NCI-H2107 (cell line): Measurements from ENCODE around the gene CHST1.

Experiments used
- DNase-seq: peaks from one replicate; lab custom pipeline; 2025; lab: John Stamatoyannopoulos, UW

Gene CHST1

GRCh38 chr11:45674481-45675190 is 9.2 kb upstream of the CHST1 start:
- no peak for DNase-seq

DNA sequence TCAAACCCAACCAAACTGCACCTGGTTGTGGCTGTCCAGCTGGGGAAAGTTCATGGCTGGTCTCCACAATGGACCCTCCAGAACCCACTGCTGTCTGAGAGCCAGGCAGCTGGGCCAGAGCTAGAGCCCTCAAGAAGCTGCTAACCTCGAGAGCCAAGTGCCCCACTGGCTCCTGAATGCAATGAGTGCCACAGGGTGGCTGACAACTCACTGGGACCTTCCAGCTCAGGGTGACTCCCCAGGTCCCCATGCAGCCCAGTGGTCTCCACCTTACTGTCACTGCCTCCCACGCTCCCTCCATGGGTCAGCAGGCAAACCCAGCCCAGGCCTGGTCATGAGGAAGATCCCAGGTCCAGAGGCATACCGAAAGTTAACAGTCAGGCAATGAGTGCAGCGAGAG is 8.0 kb upstream of the CHST1 start:
- no peak for DNase-seq

- DNase-seq, result no peak
These were observed 7.2 kb upstream of the CHST1 start for GRCh38 chr11:45672593-45672992.

DNA sequence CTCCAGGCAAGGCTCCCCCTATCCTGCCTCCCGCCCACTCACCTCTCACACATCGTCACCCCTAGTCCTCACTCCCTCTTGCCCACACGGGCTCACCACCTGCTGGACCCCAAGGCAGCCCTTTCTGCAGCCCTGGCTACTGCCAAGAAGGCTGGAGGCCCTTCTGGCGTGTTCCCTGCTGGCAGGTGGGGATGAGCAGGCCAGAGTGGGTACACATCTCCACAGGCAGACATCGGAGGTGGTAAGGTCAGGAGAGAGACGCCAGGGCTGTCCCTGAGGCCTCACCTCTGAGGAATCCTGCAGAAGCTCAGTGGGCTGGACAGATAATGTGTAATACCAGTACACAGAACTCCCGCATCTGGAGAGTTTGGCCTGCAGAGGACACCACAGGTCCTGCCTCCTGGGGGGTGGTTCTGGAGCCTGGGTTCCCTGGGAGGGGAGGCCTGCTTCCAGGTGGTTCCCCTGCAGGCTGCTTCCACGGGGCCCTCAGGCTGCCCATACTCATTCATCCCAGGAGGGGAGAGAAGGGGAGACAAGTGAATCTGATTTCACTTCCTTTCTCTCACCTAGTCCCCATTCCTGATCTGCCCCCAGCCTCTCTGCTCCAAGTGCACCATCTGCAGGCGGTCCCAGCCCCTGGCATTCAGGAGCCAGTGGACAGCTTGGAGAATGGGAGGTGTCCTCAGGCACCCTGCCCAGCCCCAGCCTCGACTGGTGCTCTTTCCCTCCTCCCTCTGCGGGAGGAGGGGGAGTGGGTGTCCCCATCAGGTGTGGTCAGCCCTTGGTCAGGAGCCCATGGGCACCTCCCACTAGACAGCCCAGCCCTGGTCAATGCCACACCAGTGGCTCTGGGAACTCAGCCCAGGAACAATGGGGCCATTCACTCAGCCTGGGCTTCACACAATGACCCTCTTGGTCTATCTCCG is 6.1 kb upstream of the CHST1 start:
- DNase-seq, result no peak

GRCh38 chr11:45670386-45671135 is 5.1 kb upstream of the CHST1 start:
- no peak for DNase-seq

DNA sequence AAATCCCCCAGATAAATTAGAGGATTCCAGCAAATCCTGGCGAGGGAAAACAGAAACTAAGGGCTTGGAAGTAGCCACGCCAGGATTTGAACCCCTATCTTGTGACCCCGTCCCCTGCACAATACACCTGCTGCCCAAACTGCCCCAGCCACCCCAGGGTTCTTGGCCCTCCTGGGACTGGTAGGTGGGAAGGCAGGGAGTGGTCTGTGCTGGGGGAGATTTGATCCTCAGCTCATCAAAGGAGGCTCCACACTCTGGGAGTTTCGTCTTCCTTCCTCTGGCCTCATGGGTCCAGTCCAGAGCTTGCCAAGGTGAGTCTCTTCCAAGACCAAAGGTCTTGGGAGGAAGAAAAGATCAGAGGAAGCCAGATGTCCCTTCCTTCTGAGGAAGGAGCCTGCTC is 4.5 kb upstream of the CHST1 start:
- DNase-seq, result no peak

DNA sequence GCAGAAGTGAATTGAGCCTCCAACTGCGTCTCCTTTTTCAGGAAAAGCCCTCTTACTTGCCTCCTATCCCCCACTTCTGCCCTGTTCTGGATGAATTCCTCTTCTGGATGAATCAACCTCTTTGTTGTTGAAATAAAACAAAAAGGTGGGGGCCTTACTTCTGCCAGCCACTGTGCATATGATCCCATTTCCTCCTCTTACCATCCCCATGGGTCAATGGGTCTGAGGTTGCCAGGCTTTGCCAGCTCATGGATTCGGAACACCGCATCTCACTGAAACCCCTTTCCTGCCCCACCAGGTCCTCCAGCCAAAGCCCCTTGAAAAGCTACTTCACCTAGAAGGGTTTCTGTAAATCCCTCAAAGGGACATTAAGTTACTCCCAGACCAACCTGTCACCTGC is 3.7 kb upstream of the CHST1 start:
- no peak for DNase-seq

DNA sequence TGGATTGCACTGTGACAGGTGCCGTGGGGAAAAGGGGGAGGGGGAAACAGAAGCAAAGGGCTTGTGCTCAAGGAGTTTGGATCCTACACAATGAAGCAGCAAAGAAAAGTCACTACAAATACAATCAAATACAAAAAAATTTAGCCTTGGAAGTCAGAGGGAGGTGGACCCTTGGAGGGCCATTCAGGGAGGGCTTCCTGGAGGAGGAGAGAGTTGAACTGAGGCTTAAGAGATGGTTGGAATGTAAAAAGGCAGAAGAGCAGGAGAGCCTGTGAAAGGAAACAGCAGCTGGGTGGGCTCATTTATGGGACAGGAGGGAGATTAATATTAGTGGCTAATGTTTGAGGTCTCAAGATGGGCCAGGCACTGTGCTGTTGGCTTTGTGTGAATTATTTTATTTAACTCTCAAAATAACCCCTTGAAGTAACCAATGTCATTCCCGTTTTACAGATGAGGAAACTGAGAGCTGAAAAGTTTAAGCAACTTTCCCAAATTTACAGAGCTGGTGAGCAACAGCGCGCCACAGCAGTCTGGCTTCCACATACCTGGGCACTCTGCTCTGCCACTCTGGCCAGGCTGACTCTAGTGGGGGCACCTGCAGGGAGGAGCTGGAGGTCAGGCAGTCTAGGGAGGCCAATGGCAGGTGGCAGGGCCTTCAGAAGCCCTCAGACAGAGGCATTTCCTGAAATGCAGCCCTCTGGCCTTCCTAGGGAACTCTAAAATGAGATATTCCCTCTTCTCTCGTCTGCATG is 2.7 kb upstream of the CHST1 start:
- no peak for DNase-seq

GRCh38 chr11:45666648-45667642 is 1.5 kb upstream of the CHST1 start:
- DNase-seq, result no peak

GRCh38 chr11:45665933-45666647 is 668 bp upstream of the CHST1 start:
- no peak for DNase-seq

DNA sequence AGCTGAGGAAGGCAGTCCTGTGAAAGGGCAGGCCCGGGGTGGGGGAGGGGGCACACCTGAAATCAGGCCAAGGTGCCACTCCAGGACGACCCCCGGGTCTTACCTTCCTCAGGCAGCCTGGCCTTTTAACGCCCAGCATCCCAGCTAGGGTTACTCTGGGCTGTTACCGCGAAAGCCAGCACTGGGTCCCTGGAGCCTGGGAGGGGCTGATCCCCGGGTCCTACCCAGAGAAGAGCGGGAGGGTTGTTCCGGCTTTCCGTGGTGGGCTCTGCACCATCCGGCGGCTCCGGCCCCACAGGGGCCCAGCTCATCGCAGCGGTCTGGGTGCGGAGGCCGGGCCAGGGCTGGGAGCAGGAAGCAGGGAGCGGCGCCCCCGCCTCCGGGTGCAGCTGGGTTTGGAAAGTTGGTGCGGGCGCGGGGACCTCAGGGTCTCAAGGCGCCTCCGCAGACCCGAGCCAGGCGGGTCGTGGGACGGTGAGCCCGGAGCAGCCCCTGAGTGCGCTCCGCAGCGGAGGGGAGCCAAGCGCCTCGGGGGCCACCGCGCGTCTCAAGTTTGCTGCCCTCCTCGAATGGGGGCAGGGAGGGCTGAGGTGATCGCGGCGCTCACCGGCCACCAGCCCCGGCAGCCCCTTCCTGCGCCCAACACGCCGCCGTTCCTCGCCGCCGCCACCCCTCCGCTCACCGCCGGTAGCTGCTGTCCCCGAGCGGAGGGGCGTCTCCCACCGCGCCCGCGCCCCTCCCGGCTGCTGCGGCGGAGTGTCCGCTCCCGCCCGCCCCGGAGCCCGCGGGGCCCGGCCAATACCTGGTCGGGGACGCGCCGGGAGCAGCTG is 831 bp downstream of the CHST1 start:
- no peak for DNase-seq

DNA sequence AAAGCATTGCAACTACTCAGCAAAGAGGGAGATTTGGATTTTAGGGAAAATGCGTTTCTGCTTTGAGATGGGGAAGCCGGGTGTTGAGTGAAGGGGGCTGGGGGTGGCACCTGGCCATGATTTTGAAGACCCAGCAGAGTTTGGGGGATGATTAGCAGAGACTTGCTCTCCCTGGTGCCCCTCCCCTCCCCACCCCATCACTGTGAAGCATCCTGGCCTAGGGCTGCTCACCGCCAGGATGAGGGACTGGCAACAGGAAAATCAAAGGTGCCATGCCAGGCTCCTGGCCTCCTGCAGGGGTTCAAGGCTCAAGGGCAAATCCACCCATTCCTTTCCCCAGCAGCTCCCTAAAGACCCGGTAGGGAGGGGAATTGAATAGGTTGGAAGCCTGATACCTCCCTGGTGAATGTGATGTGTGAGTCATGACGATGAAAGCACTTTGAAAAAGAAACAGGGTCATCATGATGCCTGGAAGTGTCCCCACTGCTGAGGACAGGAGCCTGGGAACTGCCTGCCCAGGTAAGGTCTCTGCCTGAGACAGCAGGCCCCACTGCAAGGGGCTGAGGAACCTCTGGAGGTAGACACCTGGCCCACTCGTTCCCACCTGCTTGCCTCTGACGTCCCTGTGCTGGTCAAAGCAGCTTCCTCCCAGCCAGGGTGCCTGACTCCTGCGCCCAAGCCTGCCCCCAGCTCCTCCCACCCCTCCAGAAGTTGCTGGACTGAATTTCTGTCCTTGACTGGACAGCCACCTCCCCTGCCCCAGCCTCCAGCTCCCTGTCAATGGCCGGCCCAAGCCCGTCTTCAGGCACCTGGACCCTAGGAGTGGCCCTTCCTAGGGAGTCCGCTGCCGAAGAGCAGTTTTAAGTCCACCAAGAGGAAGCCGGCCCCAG is 1.7 kb downstream of the CHST1 start:
- DNase-seq, result no peak

DNA sequence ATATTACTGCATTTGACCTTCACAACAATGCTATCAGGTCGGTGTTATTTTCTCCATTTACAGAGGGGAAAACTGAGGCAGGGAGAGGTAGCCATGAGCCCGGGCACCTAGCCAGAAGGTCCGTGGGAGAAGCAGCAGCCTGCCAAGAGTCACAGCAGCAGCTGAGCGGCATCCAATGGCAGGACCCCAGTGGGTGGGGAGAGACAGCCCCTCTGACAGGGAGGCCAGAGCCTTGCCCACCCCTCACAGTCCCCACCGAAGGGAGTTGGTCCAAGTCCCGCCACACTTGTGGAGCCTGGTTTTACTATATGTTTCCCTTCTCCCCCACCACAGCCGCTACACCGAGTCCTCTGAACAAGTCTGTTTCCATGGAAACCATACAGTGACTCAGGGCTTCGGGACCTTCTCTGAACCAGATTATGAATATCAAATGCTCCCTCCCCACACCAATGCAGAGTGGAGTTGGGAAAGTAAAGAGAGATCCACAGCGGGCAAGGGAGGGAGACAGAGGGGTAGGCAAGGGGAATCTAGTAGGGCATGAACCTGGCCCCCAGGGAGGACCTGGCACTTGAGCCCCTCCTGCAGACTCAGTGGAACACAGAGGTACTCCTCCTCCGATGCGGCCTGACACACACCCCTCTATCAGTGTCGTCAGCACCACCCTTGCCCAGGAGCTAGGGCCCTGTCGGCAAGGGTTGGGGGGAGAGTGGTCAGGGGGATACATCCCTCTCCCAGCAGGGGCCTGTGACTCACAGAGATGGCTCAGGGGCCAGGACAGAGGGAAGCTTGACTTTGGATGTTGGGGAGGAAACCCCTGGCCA is 2.5 kb downstream of the CHST1 start:
- no peak for DNase-seq

GRCh38 chr11:45662096-45662664 is 3.2 kb downstream of the CHST1 start:
- no peak for DNase-seq

GRCh38 chr11:45661439-45662055 is 3.9 kb downstream of the CHST1 start:
- no peak for DNase-seq

DNA sequence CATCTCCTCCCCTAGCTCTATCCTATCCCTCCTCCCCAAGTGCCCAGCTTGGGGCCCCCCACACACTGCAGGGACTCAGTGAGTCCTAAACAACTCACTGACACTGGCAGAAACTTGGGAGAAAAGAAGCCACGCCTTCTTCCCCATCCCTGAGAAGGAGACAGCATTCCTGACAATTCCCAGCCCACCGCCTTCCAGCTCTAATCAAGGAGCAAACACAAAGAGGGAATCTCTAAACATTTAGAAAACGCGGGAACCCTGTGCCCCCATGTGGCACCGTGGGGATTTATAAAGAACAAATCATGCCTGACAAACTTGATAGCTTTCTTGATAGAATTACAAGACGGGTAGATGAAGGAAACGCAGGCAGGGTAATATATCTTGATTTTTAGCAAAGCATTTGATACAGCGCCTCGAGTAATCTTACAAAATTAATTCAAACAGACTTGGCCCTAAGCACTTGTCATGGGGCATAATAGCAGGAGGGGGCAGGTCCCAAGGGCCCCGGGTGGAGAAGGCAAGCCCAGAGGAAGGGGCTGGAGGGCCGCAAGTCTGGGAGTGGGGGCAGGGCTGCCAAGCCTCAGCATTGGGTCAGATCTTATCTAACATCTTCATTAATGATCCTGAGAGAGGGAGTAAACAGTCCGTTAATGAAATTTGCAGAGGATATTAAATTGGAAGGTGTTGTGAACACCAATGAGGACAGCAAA is 4.5 kb downstream of the CHST1 start:
- DNase-seq, result no peak
